ENCODE measurements around the gene CAMK4. TPM values are rescaled to one million over a fixed set of nuclear protein-coding genes. Genes with fewer than 3 reads are reported as not detected.

CAMK4 gene
- total and polyA plus RNA-seq, 2 of the 8 experiments (the other 6 are each of a cell fraction or from before 2014, with no cell fraction given), result 1.8 to 8.3 TPM

DNA sequence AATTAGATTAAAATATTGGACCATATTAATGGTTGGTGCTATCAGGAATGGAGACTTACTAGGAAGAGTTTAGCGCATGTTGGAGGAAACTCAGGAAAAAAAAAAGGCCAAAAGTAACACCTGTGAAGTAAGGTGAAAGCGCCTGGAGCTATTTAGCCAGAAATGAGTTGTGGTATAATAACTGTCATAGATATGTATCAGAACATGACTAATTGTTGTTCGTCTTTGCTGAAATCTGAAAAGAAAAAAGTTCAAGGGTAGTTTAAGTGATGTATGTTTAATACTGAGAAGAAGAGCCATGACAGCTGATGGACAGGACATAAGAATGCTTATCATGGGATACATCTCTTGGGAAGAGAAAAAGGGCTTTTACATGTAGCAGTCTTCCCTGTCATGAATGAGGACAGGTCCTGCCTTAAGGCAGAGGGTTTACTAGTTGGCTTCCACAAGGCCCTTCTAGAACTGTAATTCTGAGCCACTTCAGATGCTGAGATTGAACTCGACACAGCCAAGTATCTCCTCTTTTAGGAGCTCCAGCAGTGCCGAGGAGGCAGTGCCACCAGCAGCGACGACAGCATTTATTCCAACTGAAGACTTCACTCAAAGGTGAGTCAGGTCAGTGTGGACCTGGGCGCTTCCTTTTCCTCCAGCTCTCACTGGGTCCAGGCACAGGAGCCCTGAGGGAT is 940 bp upstream of the CAMK4 start:
- H3K56ac ChIP-seq (replicated peaks; ENCODE audit: insufficient read length, low read depth, low read length), result no peak overlapping the region
- no peak for DNase-seq (ENCODE audit: low read depth in 1 of 2, low spot score in 2 of 2)
- H4K5ac ChIP-seq (ENCODE audit: insufficient read length, low read depth, low read length), result no peak overlapping the region
- H3K36me3 ChIP-seq (ENCODE audit: control insufficient read depth in 2 of 4, insufficient read depth in 4 of 4, low read length in 3 of 4), result no peaks in the 10 kb centered on the region
- WGBS, 2 experiments (ENCODE audit: extremely low coverage in 1 of 2, insufficient coverage in 1 of 2, insufficient read length in 1 of 2, insufficient replicate concordance in 2 of 2, low coverage in 1 of 2, low lambda C conversion rate in 2 of 2, missing lambda C conversion rate in 1 of 2), result 46% methylated on average over 8 of the region's 8 CpGs; no CpG with 5 or more reads in 1 of the 2 experiments
- no peak overlapping the region for H2AK5ac ChIP-seq (ENCODE audit: low read depth, low read length)
- POLR2A ChIA-PET (ENCODE audit: partially characterized antibody), result interaction anchor here (1.1 to 3.4 kb wide), 2 partner anchors 13 to 288 kb away, joined by 4 to 12 read pairs; no protein-coding TSS in a partner anchor
- H4K8ac ChIP-seq (ENCODE audit: extremely low read depth, insufficient read depth, low read length), result 0 out of 2 replicates have a peak overlapping the region, but pooled peaks have one; percentile 90
- FAIRE-seq, result no peak
- H3K79me2 ChIP-seq (ENCODE audit: control insufficient read depth in 1 of 2, insufficient read depth in 2 of 2, low read length in 2 of 2), result no peaks in the 10 kb centered on the region
- peak overlapping the region in 3 of 4 experiments; percentile 64 to 78 (median 77); a peak in 5 of 7 replicates for H3K9ac ChIP-seq (replicated peaks in 1 of 4; ENCODE audit: extremely low read depth in 1 of 4, low read depth in 3 of 4, low read length in 3 of 4)
- peak overlapping the region; percentile 70 to 86 for H3K4me2 ChIP-seq (ENCODE audit: insufficient read depth in 1 of 2, low read depth in 2 of 2, low read length in 2 of 2)
- no peak overlapping the region for H3K14ac ChIP-seq (ENCODE audit: insufficient read length)
- CTCF ChIA-PET (ENCODE audit: partially characterized antibody), result interaction anchor here (0.8 to 1.7 kb wide), 14 partner anchors 19 to 238 kb away, joined by 3 to 9 read pairs (median 3); no protein-coding TSS in a partner anchor
- no peaks in the 10 kb centered on the region for H3K9me3 ChIP-seq (ENCODE audit: insufficient read depth in 2 of 2, low read depth in 1 of 2, low read length in 1 of 2)
- H2BK12ac ChIP-seq (ENCODE audit: low read depth, low read length), result 0 out of 2 replicates have a peak overlapping the region, but pooled peaks have one; percentile 52
- peak overlapping the region; percentile 89; the same call in 1 of the 2 replicates for H3K18ac ChIP-seq (ENCODE audit: extremely low read depth, low read length)
- H2BK120ac ChIP-seq (replicated peaks; ENCODE audit: low read depth, low read length), result no peak overlapping the region
- peak overlapping the region; percentile 77 to 100 (median 86) for H3K4me3 ChIP-seq (ENCODE audit: extremely low read depth in 1 of 4, insufficient read depth in 2 of 4, low read depth in 3 of 4, low read length in 4 of 4)
- H3K27me3 ChIP-seq (replicated peaks in 1 of 4; ENCODE audit: control insufficient read depth in 3 of 4, extremely low read depth in 1 of 4, insufficient read depth in 3 of 4, low read length in 3 of 4), result peaks cover 0 to 23% (median 5%) of the 10 kb centered on the region in 4 experiments; a peak in 4 of 7 replicates
- H3K79me1 ChIP-seq (ENCODE audit: low read depth, low read length), result no peaks in the 10 kb centered on the region
- no peak overlapping the region for H4K91ac ChIP-seq (replicated peaks; ENCODE audit: insufficient read length, low read length)
- H3K4me1 ChIP-seq (replicated peaks in 1 of 4; ENCODE audit: control insufficient read depth in 3 of 4, insufficient read depth in 4 of 4, low read length in 3 of 4), result peaks cover 0 to 7% (median 2%) of the 10 kb centered on the region in 4 experiments; a peak in 1 of 7 replicates
- H3K23me2 ChIP-seq (ENCODE audit: low read depth, low read length), result peaks cover 11% of the 10 kb centered on the region; the same call in 1 of the 2 replicates
- no peak overlapping the region for H3K27ac ChIP-seq (ENCODE audit: low read depth, low read length)
- no peak overlapping the region for H2BK20ac ChIP-seq (ENCODE audit: low read length)
- no peak overlapping the region for H2BK5ac ChIP-seq (ENCODE audit: low read depth, low read length)
- H3K23ac ChIP-seq (ENCODE audit: insufficient read length), result no peak overlapping the region
- H4K20me1 ChIP-seq (replicated peaks in 1 of 2; ENCODE audit: control insufficient read depth in 1 of 2, insufficient read depth in 2 of 2, low read length in 2 of 2), result no peaks in the 10 kb centered on the region
- no peak overlapping the region; the same call in 1 of the 2 replicates for H2BK15ac ChIP-seq (ENCODE audit: low read length)
- no peak for TF ChIP-seq TCF12 (IDR thresholded peaks at IDR 0.05; ENCODE audit: low read depth, low read length)
- TF ChIP-seq RXRA (IDR thresholded peaks at IDR 0.05; ENCODE audit: insufficient read depth, low read depth, low read length), result no peak
- peak overlapping the region; percentile 94 for H2AFZ ChIP-seq (ENCODE audit: low read length)
- no peak overlapping the region for H3K4ac ChIP-seq (replicated peaks; ENCODE audit: insufficient read length, low read depth, low read length)

Data from H1 (cell line).